Activated naive CD4-positive, alpha-beta T cell (primary cell): ENCODE data around the gene SDK2.

ENCODE experiments used
- DNase-seq, 4 experiments: peaks; one replicate each; lab custom pipeline; 2025; lab: John Stamatoyannopoulos, UW

The SDK2 gene

DNA sequence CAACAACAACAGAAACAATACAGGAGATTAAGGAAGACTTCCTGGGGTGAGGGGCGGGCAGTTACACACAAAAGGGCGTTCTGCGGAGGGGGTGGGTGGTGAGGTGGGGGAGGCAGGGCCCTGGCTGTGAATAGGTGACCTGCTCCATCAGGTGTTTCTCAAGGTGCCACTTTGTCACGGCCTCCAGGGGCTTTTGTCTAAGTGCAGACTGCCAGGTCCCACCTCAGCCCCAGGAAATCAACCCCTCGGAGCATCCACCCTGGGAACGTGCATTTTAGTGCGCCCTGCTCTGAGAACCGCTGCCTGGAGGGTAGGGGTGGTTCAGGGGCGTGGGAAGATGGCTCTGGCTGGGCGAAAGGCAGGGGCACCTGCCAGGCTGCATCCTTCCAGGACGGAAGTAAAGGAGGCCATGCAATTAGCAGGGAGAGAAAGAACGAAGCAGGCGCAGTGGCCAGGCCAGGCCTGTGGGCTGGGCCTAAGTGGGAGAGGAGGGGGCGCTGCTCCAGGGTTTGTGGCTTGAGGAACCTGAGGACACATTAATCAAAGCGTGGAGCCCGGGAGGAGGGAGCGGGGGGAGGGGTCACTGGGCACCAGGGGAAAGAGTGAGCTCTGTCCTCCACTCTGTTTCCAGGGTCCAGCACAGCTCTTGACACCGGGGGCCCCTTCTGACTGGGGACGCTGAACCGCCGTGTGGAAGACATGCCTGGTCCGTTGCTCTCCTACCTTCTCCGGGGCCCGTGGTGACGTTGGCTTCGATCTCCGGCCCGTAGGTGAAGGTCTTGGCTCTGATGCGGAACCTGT, 283.1 kb downstream of the SDK2 start:
- no peak for DNase-seq

DNA sequence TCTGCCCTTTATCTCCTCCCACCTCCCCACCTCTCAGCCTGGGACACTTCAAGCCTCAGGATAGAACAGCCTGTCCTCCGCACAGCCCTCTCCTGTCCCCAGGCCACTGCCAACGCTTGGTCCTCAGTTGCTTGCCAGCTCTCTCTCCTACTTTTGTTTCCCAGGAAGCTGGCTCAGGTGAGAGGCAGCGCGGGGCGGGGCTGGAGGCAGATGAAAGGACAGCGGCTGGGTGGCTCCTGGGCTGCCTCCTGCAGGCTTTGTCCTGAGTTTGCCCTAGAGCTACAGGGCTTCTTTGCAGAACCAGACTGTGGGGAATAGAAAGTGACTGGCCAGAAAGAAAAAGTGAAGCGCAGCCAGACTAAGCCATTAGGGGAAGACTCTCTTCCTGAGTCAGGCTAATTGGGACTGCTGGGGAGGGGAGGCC, 284.2 kb downstream of the SDK2 start:
- no peak for DNase-seq

DNA sequence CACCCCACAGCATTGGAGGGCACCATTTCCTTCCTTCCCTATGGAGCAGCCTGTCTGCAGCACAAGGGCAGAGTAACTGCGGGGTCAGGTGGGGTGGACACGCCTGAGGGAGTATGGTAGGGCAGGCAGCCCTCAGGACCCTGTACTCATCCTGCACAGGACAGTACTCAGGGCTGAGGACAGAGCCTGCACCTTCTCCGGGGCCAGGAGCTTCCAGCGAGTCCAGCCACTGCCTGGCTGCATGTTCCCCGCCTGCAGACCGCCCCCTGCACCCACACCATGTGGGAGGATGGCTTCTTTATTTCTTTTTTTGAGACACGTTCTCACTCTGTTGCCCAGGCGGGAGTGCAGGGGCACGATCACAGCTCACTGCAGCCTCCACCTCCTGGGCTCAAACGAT, 284.9 kb downstream of the SDK2 start:
- no peak for DNase-seq

DNA sequence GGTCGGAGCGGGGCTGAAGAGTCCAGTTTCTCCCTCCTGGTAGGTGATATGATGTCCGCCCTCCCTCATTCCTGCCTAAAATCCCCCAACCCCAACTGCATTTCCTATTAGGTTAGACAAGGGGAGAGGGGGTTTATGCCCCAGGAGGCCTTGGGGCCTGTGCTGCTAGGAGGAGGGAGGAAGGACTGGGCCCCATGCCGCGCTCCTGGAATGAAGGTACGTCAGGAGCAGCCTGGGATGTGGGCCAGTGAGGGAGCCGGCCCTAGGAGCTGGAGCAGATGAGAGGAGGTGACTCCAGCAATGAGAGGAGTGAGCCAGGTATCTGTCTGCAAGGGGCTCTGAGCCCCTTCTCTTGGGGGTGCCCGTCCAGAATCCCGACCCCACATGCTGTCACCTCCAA, 285.6 kb downstream of the SDK2 start:
- DNase-seq, result no peak

DNA sequence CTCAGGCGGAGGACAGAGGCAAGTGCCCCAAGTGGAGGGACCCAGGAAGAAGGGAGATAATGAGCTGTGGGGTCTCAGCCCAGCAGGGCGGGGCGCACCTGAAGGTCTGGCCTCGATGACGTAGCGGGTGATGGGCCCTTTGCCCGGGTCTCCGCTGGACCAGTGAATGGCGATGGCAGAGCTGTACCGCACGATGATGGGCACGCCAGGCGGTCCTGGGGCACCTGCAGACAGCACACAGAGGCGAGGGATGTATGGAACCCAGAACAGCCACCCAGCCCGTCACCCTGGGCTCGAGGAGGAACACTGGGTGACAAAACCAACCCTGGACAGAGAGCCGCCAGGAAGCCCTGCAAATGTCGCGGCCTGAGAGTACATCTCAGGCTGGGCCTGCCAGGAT, 286.3 kb downstream of the SDK2 start:
- DNase-seq, result no peak

DNA sequence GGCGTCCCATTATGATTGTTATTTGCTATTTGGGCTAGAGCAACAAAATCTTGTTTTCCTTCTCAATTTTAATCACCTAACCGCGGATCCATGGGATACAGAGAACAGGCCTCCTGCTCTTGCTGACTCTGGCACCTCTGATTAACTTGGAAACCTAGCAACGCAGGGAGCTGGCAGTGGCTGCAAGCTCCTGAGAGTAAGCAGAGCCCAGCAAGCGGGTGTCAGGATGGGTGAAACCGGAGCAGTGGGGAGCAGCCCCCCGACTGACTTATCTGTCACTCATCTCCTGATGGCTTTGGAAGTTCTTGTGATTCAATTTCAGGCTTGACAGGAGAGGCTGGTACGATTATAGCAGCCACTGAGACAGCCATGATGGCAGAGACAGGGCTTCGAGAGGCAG, 286.9 kb downstream of the SDK2 start:
- DNase-seq, result no peak

DNA sequence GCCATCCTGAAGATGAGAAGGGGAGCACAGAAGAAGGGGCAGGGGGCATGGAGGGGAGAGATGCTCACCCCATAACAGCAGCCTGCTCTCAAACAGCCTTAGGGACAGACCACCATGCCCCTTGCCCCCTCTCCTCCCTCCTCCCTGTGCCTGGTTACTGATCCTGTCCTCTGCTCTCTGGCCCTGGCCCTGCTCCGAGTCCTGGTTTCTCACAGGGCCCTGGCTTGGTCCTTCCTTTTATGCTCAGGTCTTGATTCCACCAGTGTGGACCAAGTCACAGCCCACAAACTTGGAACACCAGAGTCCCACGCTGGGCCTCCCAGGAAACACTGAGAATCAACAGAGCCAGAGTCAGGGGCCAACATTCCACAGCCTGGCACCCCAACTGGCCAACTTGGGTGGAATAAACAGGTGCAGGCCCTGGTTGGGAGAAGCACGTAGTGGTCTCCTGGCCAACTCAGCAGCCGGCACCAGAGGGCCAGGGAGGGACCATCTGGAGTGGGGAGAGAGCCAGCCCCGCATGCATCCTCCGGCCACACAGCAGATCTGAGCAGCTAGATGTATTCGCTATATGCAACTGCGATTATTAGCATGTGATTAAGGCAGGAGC, 287.6 kb downstream of the SDK2 start:
- no peak for DNase-seq

DNA sequence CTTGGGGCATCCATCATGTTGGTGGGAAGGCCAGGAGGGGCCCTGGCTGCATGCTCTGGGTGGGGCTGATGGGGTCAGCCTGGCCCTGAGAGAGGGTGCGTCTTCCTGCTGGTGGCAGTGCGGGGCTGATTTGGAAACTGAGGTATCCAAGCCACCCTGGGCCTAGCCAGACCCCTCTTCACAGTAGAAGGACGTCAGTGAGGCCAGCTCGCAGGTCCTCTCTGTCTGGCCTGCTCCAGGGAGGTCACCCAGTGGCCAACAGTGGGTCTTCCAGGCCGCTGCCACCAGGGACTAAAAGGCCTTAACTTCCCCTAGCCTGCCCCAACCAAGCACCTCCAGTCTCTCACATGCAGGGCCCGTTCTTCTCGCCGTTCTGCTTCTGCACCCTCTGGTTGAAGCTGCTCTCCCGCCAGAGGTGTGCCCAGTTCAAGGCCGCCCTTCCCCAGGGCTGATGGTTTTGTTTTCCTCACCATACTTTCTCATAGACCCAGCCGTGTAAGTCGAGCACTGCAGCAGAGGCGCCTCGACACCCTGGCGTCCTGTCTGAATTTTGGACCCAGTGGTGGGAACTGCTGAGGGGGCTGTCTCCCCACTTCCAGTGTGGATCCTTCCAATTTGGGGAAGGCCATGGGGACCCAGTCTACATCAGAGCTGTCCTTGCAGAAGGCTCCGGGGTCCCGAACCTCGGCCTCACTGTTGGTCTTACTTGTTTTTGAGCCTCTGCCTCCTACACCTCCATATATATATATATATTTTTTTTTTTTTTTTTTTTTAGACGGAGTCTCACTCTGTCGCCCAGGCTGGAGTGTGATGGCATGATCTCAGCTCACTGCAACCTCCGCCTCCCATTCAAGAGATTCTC, 289.6 kb downstream of the SDK2 start:
- no peak for DNase-seq

DNA sequence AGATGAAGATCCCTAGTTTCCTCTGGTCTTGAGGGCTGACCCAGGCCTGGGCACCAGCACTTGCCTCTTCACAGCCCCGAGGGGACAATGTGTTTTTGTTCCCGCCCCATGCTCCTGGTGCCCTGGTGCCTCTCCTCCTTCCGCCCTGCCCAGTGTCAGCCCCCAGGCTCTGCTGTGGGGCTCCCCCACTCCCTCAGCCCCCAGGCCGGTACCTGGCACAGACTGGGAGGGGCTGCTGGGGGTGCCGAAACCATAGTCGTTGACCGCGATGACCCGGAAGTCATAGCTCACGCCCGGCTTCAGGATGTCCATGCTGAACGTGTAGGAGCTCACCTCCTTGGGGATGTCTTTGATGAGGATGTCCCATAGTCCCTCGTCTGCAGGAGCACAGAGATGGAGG, 292.0 kb downstream of the SDK2 start:
- no peak for DNase-seq

DNA sequence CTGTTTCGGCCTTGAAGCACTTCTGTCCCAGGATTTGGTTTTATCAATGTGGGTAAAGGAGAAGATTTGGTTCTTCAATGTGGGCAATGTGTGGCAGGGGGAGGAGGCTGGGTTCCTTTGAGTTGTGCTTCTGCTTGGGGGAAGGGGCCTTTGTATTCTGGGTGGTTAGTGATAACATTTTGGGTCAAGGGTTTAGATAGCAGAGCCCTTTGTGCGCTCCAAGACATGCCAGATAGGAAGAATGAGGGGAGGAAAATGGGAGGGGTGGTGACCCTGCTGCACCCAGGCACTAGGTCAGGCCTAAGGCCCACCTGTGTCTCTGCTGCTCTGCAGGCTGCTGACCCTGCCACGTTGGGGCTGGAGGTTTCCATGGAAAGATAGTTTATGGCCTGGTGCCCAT, 292.5 kb downstream of the SDK2 start:
- DNase-seq, result no peak

DNA sequence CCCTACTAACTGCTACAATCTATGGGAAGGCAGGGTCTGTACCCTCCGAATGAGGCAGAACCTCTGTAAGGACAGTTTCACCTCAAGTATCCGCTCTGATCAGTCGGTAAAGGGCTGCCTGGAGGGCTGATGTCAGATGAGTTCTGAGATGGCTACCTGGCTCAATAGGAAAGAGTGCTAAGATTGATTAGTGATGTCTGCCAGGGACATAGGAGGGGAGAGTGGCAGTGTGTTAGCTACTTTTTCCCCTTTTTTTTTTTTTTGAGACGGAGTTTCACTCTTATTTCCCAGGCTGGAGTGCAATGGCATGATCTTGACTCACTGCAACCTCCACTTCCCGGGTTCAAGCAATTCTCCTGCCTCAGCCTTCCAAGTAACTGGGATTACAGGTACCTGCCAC, 293.4 kb downstream of the SDK2 start:
- DNase-seq, result no peak

DNA sequence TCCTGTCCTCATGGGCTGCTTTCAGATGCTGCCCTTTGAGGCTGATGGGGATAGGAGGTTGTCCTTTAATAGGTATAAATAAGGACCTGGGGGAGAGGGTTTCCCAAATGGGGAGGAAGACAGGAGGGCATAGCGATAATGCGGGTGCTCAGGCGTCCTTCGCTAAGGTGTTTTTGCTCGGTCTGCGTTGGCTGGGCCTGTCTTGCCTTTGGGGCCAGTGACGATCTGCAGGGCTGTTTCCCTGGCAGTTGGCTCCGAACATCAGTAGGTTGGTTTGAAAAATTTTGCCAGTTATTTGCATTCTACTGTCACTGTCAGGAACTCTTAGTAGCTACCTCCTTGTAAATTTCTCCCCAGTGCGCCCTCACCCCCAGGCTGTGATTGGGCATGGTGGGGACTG, 294.6 kb downstream of the SDK2 start:
- DNase-seq, result no peak

DNA sequence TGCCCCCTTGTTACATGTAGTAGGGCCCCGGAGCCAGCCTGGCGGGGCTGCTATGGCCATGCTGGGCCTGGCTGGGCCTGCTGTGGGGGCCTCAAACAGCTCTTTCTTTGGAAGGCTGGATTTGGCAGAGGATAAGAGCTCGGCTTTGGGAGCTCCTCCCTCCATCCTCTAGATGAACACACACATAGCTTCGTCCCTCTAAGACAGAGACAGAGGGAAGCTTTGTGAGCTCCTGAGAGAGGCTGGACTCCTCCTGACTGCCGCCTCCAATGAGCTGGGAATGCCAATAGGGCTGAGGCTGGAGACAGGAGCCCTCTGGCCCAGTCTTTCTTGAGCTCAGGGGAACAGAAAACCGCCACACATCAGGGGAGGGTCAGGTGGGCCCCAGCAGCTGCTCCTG, 295.1 kb downstream of the SDK2 start:
- DNase-seq, result no peak

DNA sequence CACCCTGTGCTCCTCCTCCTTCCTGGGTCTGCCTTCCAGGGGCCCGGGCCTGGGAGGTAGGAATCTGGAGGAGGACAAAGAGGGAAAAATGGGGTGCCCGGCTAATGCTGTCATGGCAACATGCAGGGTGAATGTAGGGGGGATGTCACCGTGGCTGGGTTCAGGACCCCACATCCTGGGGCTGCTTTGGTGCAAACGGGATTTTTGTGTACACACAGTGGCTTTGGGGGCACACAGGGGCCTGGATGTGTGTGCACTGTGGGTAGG, 295.5 kb downstream of the SDK2 start:
- DNase-seq, result no peak

DNA sequence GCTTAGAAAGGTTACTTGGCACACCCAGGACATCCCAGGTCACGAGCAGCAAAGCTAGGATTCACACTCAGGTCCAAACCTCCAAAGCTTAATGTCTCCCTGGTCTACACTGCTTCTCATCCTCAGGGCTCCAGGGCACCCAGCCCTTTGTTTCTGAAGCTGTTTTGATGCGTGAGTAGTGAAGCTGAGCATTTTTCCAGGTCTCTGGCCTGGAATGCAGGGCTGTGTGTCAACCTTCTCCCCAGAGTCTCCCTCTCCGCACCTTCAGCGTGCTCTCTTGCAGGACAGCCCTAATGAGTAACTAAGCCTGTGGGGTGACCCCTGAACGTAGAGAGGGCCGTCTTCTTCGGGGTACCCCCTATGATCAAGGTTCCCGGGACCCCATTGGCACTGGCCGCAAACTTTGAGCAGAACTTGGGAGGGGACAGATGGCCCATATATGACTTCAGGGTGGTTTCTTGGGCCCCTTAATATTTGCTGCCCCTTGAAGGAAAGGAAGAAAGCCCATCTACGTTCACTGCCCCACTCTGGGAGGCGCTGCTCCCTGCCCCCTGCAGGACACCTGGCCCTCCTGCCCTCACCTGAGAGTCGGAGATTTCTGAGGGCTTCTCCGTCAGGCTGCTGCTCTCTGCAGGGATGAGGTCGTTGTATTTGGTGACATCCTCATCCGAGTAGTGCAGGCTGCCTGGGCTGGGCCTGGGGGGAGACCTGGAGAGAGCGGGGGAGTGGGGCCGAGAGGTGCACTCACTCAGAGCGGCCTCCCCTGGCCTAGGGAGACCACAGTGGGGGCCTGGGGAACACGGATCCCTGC, 296.0 kb downstream of the SDK2 start:
- no peak for DNase-seq

DNA sequence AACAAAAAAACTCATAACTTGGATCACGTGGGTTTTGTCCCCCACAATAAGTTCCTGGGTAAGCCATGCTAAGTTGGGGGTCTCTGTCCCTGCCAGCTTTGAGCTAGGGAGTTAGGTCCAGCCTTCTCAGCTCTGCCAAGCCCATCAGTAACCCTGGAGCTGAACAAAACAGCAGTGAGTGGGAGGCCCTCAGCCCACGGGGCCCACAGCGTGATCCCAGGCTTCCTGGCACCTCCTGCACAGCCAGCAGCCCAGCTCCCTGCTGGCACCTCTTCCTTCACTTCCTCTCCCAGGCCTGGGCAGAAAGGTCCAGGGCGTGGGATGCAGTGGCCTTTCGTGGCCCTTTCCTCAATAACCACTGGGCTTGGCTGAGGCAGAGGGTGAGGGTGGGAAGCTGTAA, 296.9 kb downstream of the SDK2 start:
- DNase-seq, result no peak

DNA sequence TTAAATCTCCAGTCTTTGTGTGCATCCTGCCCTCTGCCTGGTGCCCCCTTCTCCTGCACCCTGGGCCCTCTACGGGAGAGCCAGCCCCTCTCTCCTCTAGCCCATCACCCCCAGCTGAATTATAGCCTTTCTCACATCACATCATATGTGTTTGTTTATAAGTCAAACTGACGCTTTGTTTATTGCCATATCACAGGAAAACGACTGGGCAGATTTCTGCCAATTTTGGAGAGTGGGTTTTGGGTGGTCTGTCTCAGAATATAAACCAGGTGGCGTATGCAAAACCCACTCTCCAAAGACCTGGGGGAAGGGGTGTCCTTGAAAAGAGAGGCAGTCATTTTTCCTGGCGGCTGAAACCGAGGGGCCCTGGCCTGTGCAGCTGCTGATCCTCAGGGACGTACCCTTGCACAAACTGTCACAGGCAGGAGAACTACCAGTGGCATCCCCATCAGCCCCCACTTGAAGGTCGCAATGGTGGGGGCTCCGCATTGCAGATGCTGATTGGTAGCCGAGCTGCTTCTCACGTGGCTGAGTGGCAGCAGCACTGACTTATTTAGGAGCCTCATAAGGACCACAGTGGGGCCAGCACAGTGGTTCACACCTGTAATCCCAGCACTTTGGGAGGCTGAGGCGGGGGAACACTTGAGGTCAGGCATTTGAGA, 297.6 kb downstream of the SDK2 start:
- DNase-seq, result no peak

DNA sequence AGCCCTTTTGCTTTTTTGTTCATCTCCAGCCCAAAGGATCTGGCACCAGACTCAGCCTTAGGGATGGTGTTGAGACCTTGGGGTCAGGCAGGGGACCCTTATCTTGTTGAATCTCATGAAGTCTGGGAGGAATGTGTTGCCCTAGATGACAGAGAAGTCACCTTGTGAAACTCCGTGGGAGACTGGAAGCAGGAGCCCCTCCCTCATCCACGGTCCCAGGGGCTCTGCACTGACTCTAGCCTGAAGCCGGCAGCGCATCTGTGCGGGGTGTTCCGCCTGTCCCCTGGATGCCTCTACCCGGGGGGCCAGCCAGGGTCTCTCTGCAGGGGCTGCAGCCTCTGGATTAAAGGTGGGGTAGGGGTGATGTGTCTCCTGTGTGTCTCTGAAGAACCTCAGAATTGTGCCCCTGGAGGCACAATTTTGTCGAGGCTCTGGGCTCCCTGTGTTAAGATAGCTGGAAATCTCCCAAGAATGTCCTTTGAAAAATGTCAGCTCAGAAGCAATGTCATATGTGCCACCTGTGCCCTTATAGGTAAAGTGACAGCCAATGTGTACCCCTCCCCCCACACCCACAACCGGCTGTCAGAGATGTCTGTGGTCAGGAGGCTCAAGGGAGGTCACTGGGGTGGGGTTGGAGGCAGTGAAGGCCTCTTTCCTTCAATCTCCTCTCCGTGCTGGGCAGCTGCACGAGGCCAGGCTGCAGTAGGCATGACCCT, 300.3 kb downstream of the SDK2 start:
- no peak for DNase-seq

DNA sequence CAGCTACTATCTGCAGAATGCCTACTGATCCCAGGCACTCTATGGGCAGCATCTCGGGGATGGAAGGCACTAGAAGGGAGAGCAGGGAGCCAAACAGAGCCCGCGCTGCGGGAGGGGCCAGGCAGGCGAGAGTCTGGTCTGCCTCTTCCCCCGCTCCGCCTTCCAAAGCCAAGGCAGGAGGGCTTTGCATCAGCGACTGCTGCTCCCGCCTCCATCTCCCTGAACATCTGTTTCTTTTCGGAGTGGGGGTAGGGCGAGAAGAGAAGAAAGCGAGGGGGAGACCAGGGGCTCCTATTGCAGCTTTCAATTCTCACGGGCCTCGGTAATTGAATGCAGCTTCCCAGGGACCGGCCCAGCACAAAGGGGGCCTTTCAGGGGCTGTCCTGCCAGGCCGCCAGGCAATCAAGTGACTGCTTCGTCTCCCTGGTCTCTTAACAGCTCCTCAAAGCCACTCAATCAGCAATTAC, 301.0 kb downstream of the SDK2 start:
- no peak for DNase-seq

DNA sequence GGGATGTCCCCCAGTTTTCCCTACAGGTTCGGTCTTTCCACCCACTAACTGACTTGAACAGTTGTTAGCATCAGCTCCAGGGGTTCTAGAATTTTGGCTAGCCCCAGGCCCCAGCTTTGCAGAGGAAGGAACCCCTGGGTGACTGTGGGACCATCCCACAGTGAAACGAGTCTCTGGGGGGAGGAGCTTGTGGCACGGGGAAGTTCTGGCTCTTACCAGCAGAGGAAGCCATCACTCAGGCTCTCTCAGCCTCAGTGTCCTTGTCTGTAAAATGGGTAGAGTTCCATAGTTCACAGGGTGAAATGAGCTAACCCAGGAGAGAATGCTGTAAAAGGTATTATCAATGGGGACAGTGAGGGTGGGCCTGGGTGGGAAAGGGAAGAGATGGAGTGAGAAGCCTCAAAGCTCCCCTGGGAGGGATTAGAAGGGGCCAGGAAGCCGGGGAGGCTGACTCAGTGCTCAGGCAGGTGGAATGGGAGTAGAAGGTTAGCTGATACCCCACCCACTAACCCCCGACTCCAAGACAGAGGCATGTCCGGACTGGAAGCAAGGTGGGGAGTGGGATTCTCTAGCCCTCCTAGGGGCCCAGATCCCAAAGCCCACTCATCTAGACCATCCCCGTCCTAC, 301.6 kb downstream of the SDK2 start:
- DNase-seq, result no peak
